ENCODE data around the gene TRIM2.

Gene TRIM2

GRCh38 chr4:153291562-153291961, 87.3 kb downstream of the TRIM2 start:
- ChIA-PET POLR2A (interaction anchor here (0.6 kb wide), 1 partner anchor 11 kb away, joined by 3 read pairs; no protein-coding TSS in a partner anchor), CTCF (no interaction called here)
- H3K4me3 ChIP-seq (ENCODE audit: low read depth, low read length) = no peak overlapping the region
- DNase-seq (ENCODE audit: low read depth, low spot score) = no peak
- no peak for TF ChIP-seq CTCF (IDR thresholded peaks at IDR 0.05; ENCODE audit: insufficient read depth, low read length, missing control alignments)

- H3K4me3 ChIP-seq (ENCODE audit: low read depth, low read length) = no peak overlapping the region
- no peak for DNase-seq (ENCODE audit: low read depth, low spot score)
- TF ChIP-seq CTCF (IDR thresholded peaks at IDR 0.05; ENCODE audit: insufficient read depth, low read length, missing control alignments) = no peak
- CTCF ChIA-PET = interaction anchor here (0.9 to 1.1 kb wide), 2 partner anchors 165 to 210 kb away, joined by 3 read pairs; no protein-coding TSS in a partner anchor
- POLR2A ChIA-PET = no interaction called here
These were observed 88.9 kb downstream of the TRIM2 start for GRCh38 chr4:153292897-153293741.

- ChIA-PET POLR2A (no interaction called here), CTCF (interaction anchor here (0.6 to 1.4 kb wide), 4 partner anchors 11 to 166 kb away, joined by 3 to 6 read pairs (median 4); no protein-coding TSS in a partner anchor)
- no peak overlapping the region for H3K4me3 ChIP-seq (ENCODE audit: low read depth, low read length)
- no peak for TF ChIP-seq CTCF (IDR thresholded peaks at IDR 0.05; ENCODE audit: insufficient read depth, low read length, missing control alignments)
- no peak for DNase-seq (ENCODE audit: low read depth, low spot score)
These were observed 89.5 kb downstream of the TRIM2 start for GRCh38 chr4:153293742-153294057.

GRCh38 chr4:153294631-153295030, 90.4 kb downstream of the TRIM2 start:
- CTCF ChIA-PET = interaction anchor here (0.6 to 1.4 kb wide), 3 partner anchors 24 to 168 kb away, joined by 3 to 6 read pairs (median 5); no protein-coding TSS in a partner anchor
- H3K4me3 ChIP-seq (ENCODE audit: low read depth, low read length) = no peak overlapping the region
- TF ChIP-seq CTCF (IDR thresholded peaks at IDR 0.05; ENCODE audit: insufficient read depth, low read length, missing control alignments) = no peak
- POLR2A ChIA-PET = no interaction called here
- DNase-seq (ENCODE audit: low read depth, low spot score) = no peak

GRCh38 chr4:153295131-153295755, 91.0 kb downstream of the TRIM2 start:
- no peak for DNase-seq (ENCODE audit: low read depth, low spot score)
- ChIA-PET CTCF (interaction anchor here (1.0 to 2.0 kb wide), 6 partner anchors 23 to 149 kb away, joined by 3 to 6 read pairs (median 4); partner anchors contain the start of gene MND1), POLR2A (no interaction called here)
- no peak for TF ChIP-seq CTCF (IDR thresholded peaks at IDR 0.05; ENCODE audit: insufficient read depth, low read length, missing control alignments)
- H3K4me3 ChIP-seq (ENCODE audit: low read depth, low read length) = no peak overlapping the region

Measured in AG04449 (cell line).